HL-60 (cell line): Measurements from ENCODE around the gene LGALS9.

ENCODE experiments used
- DNase-seq, 2 experiments: peaks; one replicate each; pipeline ENCODE4 v3.0.0-alpha.2; 2010 to 2020; ENCODE audit warnings: low read depth in 1 of 2, low spot score in 1 of 2
- H3K27ac ChIP-seq: fragments of 250-450 bp; sonication (Bioruptor Pico); replicated peaks from 2 replicates; pipeline ENCODE4 v1.5.1; 2020; ENCODE audit warnings: mild to moderate bottlenecking, moderate library complexity
- H3K27me3 ChIP-seq: fragments of 250-450 bp; sonication (Bioruptor Pico); 2 replicates; pipeline ENCODE4 v1.5.1; 2021; ENCODE audit warnings: mild to moderate bottlenecking, moderate library complexity; ENCODE audit not compliant: insufficient read depth, poor library complexity, severe bottlenecking
- H3K4me3 ChIP-seq: replicated peaks from 2 replicates; pipeline ENCODE4 v1.5.1; 2011; ENCODE audit warnings: mild to moderate bottlenecking, control low read depth, low read length; ENCODE audit not compliant: insufficient read depth
- GABPA ChIP-seq: IDR thresholded peaks from 2 replicates; pipeline ENCODE4 v1.6.1; 2012; ENCODE audit warnings: low read depth
- POLR2AphosphoS5 ChIP-seq: IDR thresholded peaks from 2 replicates; pipeline ENCODE4 v1.6.1; 2012; ENCODE audit warnings: low read depth
- SPI1 ChIP-seq: IDR thresholded peaks from 2 replicates; pipeline ENCODE4 v1.6.1; 2012; ENCODE audit warnings: low read depth, mild to moderate bottlenecking, borderline replicate concordance
- TF ChIP-seq, protein P1 (sequence below): IDR thresholded peaks from 2 replicates; pipeline ENCODE4 v1.6.1; 2012; ENCODE audit warnings: low read depth; ENCODE audit not compliant: insufficient replicate concordance
- TF ChIP-seq, protein P2 (sequence below): IDR thresholded peaks from one replicate; pipeline ENCODE4 v1.5.1; 2011; ENCODE audit warnings: low read length, control low read depth, inconsistent platforms; ENCODE audit not compliant: insufficient read depth

The LGALS9 gene

GRCh38 chr17:27591986-27592385, 39.0 kb upstream of the LGALS9 start:
- DNase-seq: no peak
- no peak for TF ChIP-seq GABPA
- no peak for TF ChIP-seq SPI1
- TF ChIP-seq, protein P1, sequence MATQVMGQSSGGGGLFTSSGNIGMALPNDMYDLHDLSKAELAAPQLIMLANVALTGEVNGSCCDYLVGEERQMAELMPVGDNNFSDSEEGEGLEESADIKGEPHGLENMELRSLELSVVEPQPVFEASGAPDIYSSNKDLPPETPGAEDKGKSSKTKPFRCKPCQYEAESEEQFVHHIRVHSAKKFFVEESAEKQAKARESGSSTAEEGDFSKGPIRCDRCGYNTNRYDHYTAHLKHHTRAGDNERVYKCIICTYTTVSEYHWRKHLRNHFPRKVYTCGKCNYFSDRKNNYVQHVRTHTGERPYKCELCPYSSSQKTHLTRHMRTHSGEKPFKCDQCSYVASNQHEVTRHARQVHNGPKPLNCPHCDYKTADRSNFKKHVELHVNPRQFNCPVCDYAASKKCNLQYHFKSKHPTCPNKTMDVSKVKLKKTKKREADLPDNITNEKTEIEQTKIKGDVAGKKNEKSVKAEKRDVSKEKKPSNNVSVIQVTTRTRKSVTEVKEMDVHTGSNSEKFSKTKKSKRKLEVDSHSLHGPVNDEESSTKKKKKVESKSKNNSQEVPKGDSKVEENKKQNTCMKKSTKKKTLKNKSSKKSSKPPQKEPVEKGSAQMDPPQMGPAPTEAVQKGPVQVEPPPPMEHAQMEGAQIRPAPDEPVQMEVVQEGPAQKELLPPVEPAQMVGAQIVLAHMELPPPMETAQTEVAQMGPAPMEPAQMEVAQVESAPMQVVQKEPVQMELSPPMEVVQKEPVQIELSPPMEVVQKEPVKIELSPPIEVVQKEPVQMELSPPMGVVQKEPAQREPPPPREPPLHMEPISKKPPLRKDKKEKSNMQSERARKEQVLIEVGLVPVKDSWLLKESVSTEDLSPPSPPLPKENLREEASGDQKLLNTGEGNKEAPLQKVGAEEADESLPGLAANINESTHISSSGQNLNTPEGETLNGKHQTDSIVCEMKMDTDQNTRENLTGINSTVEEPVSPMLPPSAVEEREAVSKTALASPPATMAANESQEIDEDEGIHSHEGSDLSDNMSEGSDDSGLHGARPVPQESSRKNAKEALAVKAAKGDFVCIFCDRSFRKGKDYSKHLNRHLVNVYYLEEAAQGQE: no peak
- no peak for TF ChIP-seq POLR2AphosphoS5
- TF ChIP-seq, protein P2, sequence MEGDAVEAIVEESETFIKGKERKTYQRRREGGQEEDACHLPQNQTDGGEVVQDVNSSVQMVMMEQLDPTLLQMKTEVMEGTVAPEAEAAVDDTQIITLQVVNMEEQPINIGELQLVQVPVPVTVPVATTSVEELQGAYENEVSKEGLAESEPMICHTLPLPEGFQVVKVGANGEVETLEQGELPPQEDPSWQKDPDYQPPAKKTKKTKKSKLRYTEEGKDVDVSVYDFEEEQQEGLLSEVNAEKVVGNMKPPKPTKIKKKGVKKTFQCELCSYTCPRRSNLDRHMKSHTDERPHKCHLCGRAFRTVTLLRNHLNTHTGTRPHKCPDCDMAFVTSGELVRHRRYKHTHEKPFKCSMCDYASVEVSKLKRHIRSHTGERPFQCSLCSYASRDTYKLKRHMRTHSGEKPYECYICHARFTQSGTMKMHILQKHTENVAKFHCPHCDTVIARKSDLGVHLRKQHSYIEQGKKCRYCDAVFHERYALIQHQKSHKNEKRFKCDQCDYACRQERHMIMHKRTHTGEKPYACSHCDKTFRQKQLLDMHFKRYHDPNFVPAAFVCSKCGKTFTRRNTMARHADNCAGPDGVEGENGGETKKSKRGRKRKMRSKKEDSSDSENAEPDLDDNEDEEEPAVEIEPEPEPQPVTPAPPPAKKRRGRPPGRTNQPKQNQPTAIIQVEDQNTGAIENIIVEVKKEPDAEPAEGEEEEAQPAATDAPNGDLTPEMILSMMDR: no peak
- Histone ChIP-seq H3K27me3 (no peaks in the 10 kb centered on the region), H3K27ac (no peak overlapping the region), H3K4me3 (no peak overlapping the region)

GRCh38 chr17:27593232-27593856, 37.6 kb upstream of the LGALS9 start:
- TF ChIP-seq, protein P1: no peak
- TF ChIP-seq POLR2AphosphoS5 (no peak), GABPA (no peak), SPI1 (no peak)
- TF ChIP-seq, protein P2: no peak
- H3K27me3 ChIP-seq: no peaks in the 10 kb centered on the region
- no peak for DNase-seq
- no peak overlapping the region for H3K27ac ChIP-seq
- no peak overlapping the region for H3K4me3 ChIP-seq

DNA sequence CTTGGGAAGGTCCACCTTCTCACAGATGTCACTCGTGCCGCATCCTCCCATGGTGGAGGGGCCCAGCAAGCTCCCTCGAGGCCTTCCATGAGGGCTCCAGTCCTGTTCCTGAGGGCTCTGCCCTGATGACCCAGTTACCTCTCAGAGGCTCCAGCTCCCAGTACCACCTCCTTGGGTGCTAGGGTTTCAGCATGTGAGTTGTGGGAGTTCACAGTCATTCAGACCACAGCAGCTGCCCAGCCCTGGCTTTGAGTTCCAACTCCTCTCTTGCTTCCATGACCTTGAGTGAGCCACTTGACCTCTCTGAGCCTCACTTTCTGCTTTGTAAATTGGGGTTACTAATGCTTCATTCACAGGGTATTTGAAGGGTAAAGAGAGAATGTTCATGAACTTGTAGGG, 37.1 kb upstream of the LGALS9 start:
- TF ChIP-seq SPI1 (no peak), POLR2AphosphoS5 (no peak), GABPA (no peak)
- TF ChIP-seq, protein P2: no peak
- TF ChIP-seq, protein P1: no peak
- Histone ChIP-seq H3K27ac (no peak overlapping the region), H3K27me3 (no peaks in the 10 kb centered on the region), H3K4me3 (no peak overlapping the region)
- no peak for DNase-seq
